SU-DHL-6 (cell line): ENCODE measurements around the gene FOXR1.
A peak's percentile ranks its signal among the peaks of the same experiment; 100 is the strongest.

ENCODE experiments used
- H2AFZ ChIP-seq: fragments of 200-600 bp; sonication (generic); 2 replicates; pipeline ENCODE4 v1.6.1; 2014; ENCODE audit warnings: low read depth, mild to moderate bottlenecking, moderate library complexity, mixed read lengths, antibody characterized with exemption, low read length; ENCODE audit not compliant: severe bottlenecking
- H3F3A ChIP-seq: fragments of 200-600 bp; shearing (Covaris generic); 2 replicates; pipeline ENCODE4 v1.6.0; 2016; ENCODE audit warnings: antibody characterized with exemption, mild to moderate bottlenecking; ENCODE audit not compliant: insufficient read depth
- H3K27ac ChIP-seq: fragments of 200-600 bp; sonication (generic); 2 replicates; pipeline ENCODE4 v1.5.1; 2016; ENCODE audit warnings: low read depth, mild to moderate bottlenecking, low read length, moderate library complexity, mixed read lengths
- H3K27me3 ChIP-seq: fragments of 200-600 bp; sonication (generic), shearing (Covaris generic); 2 replicates; pipeline ENCODE4 v1.6.0; 2014; ENCODE audit warnings: mild to moderate bottlenecking, low read length
- H3K36me3 ChIP-seq: fragments of 200-600 bp; sonication (generic); 2 replicates; pipeline ENCODE4 v1.6.1; 2014; ENCODE audit warnings: mild to moderate bottlenecking, low read length, mixed read lengths
- H3K4me2 ChIP-seq: fragments of 300-600, 200-600 bp; shearing (Covaris generic), sonication (generic); 2 replicates; pipeline ENCODE4 v1.6.0; 2014; ENCODE audit warnings: low read length, low read depth, mild to moderate bottlenecking; ENCODE audit not compliant: poor library complexity, severe bottlenecking
- H3K4me3 ChIP-seq: fragments of 200-600 bp; sonication (generic); 2 replicates; pipeline ENCODE4 v1.5.1; 2014; ENCODE audit warnings: antibody characterized with exemption, low read length, mild to moderate bottlenecking, mixed read lengths; ENCODE audit not compliant: insufficient read depth, poor library complexity, severe bottlenecking
- H3K79me2 ChIP-seq: fragments of 200-600 bp; sonication (generic); 2 replicates; pipeline ENCODE4 v1.6.1; 2014; ENCODE audit warnings: mild to moderate bottlenecking, low read length, moderate library complexity; ENCODE audit not compliant: insufficient read depth
- H3K9ac ChIP-seq: fragments of 200-600 bp; sonication (generic); 2 replicates; pipeline ENCODE4 v1.7.0; 2014; ENCODE audit warnings: mild to moderate bottlenecking, low read length
- H3K9me2 ChIP-seq: fragments of 200-600 bp; sonication (generic); replicated peaks from 2 replicates; pipeline ENCODE4 v1.6.1; 2014; ENCODE audit warnings: low read length; ENCODE audit not compliant: insufficient read depth
- H3K9me3 ChIP-seq: fragments of 200-600 bp; sonication (generic); 2 replicates; pipeline ENCODE4 v1.6.1; 2014; ENCODE audit warnings: low read length, mixed read lengths; ENCODE audit not compliant: insufficient read depth
- H4K20me1 ChIP-seq: fragments of 200-600 bp; sonication (generic); 2 replicates; pipeline ENCODE4 v1.6.1; 2014; ENCODE audit warnings: low read depth, mild to moderate bottlenecking, antibody characterized with exemption, low read length, moderate library complexity, mixed read lengths
- CTCF ChIP-seq: fragments of 200-600 bp; sonication (generic); IDR thresholded peaks from one replicate; pipeline ENCODE4 v1.5.1; 2017; ENCODE audit warnings: antibody characterized with exemption, mild to moderate bottlenecking, low read length, moderate library complexity; ENCODE audit not compliant: insufficient read depth, poor library complexity, severe bottlenecking
- EZH2phosphoT487 ChIP-seq: fragments of 200-600 bp; sonication (generic), shearing (Covaris generic); conservative IDR thresholded peaks from 2 replicates; pipeline ENCODE4 v1.6.1; 2018; ENCODE audit warnings: mild to moderate bottlenecking, antibody characterized with exemption, low read length, moderate library complexity, mixed read lengths

Gene FOXR1

GRCh38 chr11:118997627-118998387, 26.2 kb downstream of the FOXR1 start, which contains the start of gene CENATAC:
CENATAC (plus strand) TSS chr11:118998138; CDS start chr11:118998198, 60 bp downstream.
- H3K79me2 ChIP-seq: peaks cover 40% of the 10 kb centered on the region
- H3K36me3 ChIP-seq: no peaks in the 10 kb centered on the region

GRCh38 chr11:118998388-118998717, 26.8 kb downstream of the FOXR1 start:
- H3F3A ChIP-seq: no peaks in the 10 kb centered on the region
- H3K9ac ChIP-seq: peak overlapping the region; percentile 79
- peak overlapping the region; percentile 73 for H3K4me3 ChIP-seq
- H2AFZ ChIP-seq: peak overlapping the region; percentile 70
- H3K79me2 ChIP-seq: peaks cover 40% of the 10 kb centered on the region
- no peak for TF ChIP-seq EZH2phosphoT487
- TF ChIP-seq CTCF: no peak
- H3K27ac ChIP-seq: peak overlapping the region; percentile 5; the same call in 1 of the 2 replicates
- H3K9me3 ChIP-seq: no peaks in the 10 kb centered on the region
- H3K9me2 ChIP-seq: no peaks in the 10 kb centered on the region
- H3K4me2 ChIP-seq: peak overlapping the region; percentile 74
- H4K20me1 ChIP-seq: no peaks in the 10 kb centered on the region
- H3K36me3 ChIP-seq: 0 out of 2 replicates have a peak, but pooled peaks cover 4% of the 10 kb centered on the region
- H3K27me3 ChIP-seq: no peaks in the 10 kb centered on the region

More at GRCh38 chr11:118997627-118998387, 26.2 kb downstream of the FOXR1 start, which contains the start of gene CENATAC:
- TF ChIP-seq EZH2phosphoT487: no peak
- TF ChIP-seq CTCF: no peak
- H3K9me2 ChIP-seq: no peaks in the 10 kb centered on the region
- H3F3A ChIP-seq: no peaks in the 10 kb centered on the region
- peak within 1 kb of the TSS; percentile 79 for H3K9ac ChIP-seq
- H2AFZ ChIP-seq: peak within 1 kb of the TSS; percentile 70
- H3K4me2 ChIP-seq: peak within 1 kb of the TSS; percentile 74
- H3K9me3 ChIP-seq: no peaks in the 10 kb centered on the region
- no peaks in the 10 kb centered on the region for H3K27me3 ChIP-seq
- H3K27ac ChIP-seq: peak within 1 kb of the TSS; percentile 51
- peak within 1 kb of the TSS; percentile 73 for H3K4me3 ChIP-seq
- H4K20me1 ChIP-seq: no peaks in the 10 kb centered on the region

GRCh38 chr11:118998822-118999221, 27.3 kb downstream of the FOXR1 start:
- Histone ChIP-seq H3K4me3 (peak overlapping the region; percentile 73), H3K27me3 (no peaks in the 10 kb centered on the region), H4K20me1 (no peaks in the 10 kb centered on the region), H3K36me3 (0 out of 2 replicates have a peak, but pooled peaks cover 4% of the 10 kb centered on the region), H3K79me2 (peaks cover 40% of the 10 kb centered on the region), H2AFZ (no peak overlapping the region), H3K9me2 (no peaks in the 10 kb centered on the region), H3K9ac (peak overlapping the region; percentile 79), H3K27ac (0 out of 2 replicates have a peak overlapping the region, but pooled peaks have one; percentile 5), H3F3A (no peaks in the 10 kb centered on the region), H3K9me3 (no peaks in the 10 kb centered on the region), H3K4me2 (peak overlapping the region; percentile 74)
- TF ChIP-seq EZH2phosphoT487 (no peak), CTCF (no peak)
